LNCAP (cell line): ENCODE measurements around the gene FOXC2.

Experiments used
- CTCF ChIP-seq: fragments of 450-650 bp; IDR thresholded peaks from 2 replicates; pipeline ENCODE4 v1.5.1; 2017; ENCODE audit warnings: mild to moderate bottlenecking

Gene FOXC2

GRCh38 chr16:86577314-86577971 is 10.8 kb downstream of the FOXC2 start:
- TF ChIP-seq CTCF = no peak

- no peak for TF ChIP-seq CTCF
Measured at GRCh38 chr16:86578061-86578599, 11.5 kb downstream of the FOXC2 start, which contains the start of gene FOXL1. TSS of gene FOXL1 (plus strand) at chr16:86578549. CDS start at chr16:86578724, 175 bp downstream.

- TF ChIP-seq CTCF = no peak
Measured at GRCh38 chr16:86578611-86579267, 12.1 kb downstream of the FOXC2 start.

GRCh38 chr16:86579268-86580062 is 12.8 kb downstream of the FOXC2 start:
- no peak for TF ChIP-seq CTCF

GRCh38 chr16:86580063-86580790 is 13.6 kb downstream of the FOXC2 start:
- TF ChIP-seq CTCF = no peak

GRCh38 chr16:86580791-86581170 is 14.2 kb downstream of the FOXC2 start:
- TF ChIP-seq CTCF = no peak

- no peak for TF ChIP-seq CTCF
Measured at GRCh38 chr16:86581458-86581857, 14.8 kb downstream of the FOXC2 start.
